ENCODE results near the gene PAIP2.

The PAIP2 gene

GRCh38 chr5:139387611-139388197 lies 46.0 kb downstream of the PAIP2 start:
- TF ChIP-seq CTCF (IDR thresholded peaks at IDR 0.05; ENCODE audit: low read depth, low read length): no peak
- H3K27ac ChIP-seq: no peak overlapping the region
- DNase-seq: no peak
- H3K27me3 ChIP-seq (ENCODE audit: insufficient read depth, low read depth, severe bottlenecking): no peaks in the 10 kb centered on the region
- H3K4me3 ChIP-seq (ENCODE audit: low read depth, low read length): no peak overlapping the region
- H3K36me3 ChIP-seq: no peaks in the 10 kb centered on the region
- peaks cover under 1% of the 10 kb centered on the region for H3K9me3 ChIP-seq (ENCODE audit: severe bottlenecking)

- peaks cover 5% of the 10 kb centered on the region for H3K9me3 ChIP-seq (ENCODE audit: severe bottlenecking)
- H3K27ac ChIP-seq: no peak overlapping the region
- no peaks in the 10 kb centered on the region for H3K27me3 ChIP-seq (ENCODE audit: insufficient read depth, low read depth, severe bottlenecking)
- no peaks in the 10 kb centered on the region for H3K36me3 ChIP-seq
- TF ChIP-seq CTCF (IDR thresholded peaks at IDR 0.05; ENCODE audit: low read depth, low read length): no peak
- DNase-seq: no peak
- no peak overlapping the region for H3K4me3 ChIP-seq (ENCODE audit: low read depth, low read length)
Observed at GRCh38 chr5:139388198-139388821, 46.7 kb downstream of the PAIP2 start.

GRCh38 chr5:139389701-139390638 lies 48.3 kb downstream of the PAIP2 start, which contains the start of gene MZB1:
Gene MZB1, minus strand, starts transcription at chr5:139389913. Its CDS starts 57 bp downstream, at chr5:139389856.
- no peak for DNase-seq
- Histone ChIP-seq H3K27me3 (ENCODE audit: insufficient read depth, low read depth, severe bottlenecking) (no peaks in the 10 kb centered on the region), H3K9me3 (ENCODE audit: severe bottlenecking) (peaks cover 5% of the 10 kb centered on the region), H3K4me3 (ENCODE audit: low read depth, low read length) (no peak within 1 kb of the TSS), H3K36me3 (no peaks in the 10 kb centered on the region), H3K27ac (no peak within 1 kb of the TSS)
- no peak for TF ChIP-seq CTCF (IDR thresholded peaks at IDR 0.05; ENCODE audit: low read depth, low read length)

GRCh38 chr5:139390639-139391569 lies 49.2 kb downstream of the PAIP2 start:
- Histone ChIP-seq H3K36me3 (no peaks in the 10 kb centered on the region), H3K27me3 (ENCODE audit: insufficient read depth, low read depth, severe bottlenecking) (no peaks in the 10 kb centered on the region), H3K27ac (no peak overlapping the region), H3K4me3 (ENCODE audit: low read depth, low read length) (no peak overlapping the region), H3K9me3 (ENCODE audit: severe bottlenecking) (peaks cover 5% of the 10 kb centered on the region)
- no peak for DNase-seq
- no peak for TF ChIP-seq CTCF (IDR thresholded peaks at IDR 0.05; ENCODE audit: low read depth, low read length)

- H3K36me3 ChIP-seq: no peaks in the 10 kb centered on the region
- no peak for TF ChIP-seq CTCF (IDR thresholded peaks at IDR 0.05; ENCODE audit: low read depth, low read length)
- H3K27ac ChIP-seq: no peak overlapping the region
- no peak overlapping the region for H3K4me3 ChIP-seq (ENCODE audit: low read depth, low read length)
- peaks cover 5% of the 10 kb centered on the region for H3K9me3 ChIP-seq (ENCODE audit: severe bottlenecking)
- no peaks in the 10 kb centered on the region for H3K27me3 ChIP-seq (ENCODE audit: insufficient read depth, low read depth, severe bottlenecking)
- DNase-seq: no peak
Observed at GRCh38 chr5:139391570-139392323, 50.1 kb downstream of the PAIP2 start.

All from WERI-Rb-1 (cell line).